HG02973 (cell line): ENCODE results near the gene GNAI1.
A peak's percentile ranks its signal among the peaks of the same experiment; 100 is the strongest.

Experiments used
- ATAC-seq: cut with Tn5 transposase; IDR thresholded peaks from one replicate; pipeline ENCODE4 v1.9.1; 2021; ENCODE audit warnings: moderate library complexity; ENCODE audit not compliant: unreplicated experiment

GNAI1 gene

GRCh38 chr7:80131675-80132435 is 2.8 kb upstream of the GNAI1 start:
- no peak for ATAC-seq

DNA sequence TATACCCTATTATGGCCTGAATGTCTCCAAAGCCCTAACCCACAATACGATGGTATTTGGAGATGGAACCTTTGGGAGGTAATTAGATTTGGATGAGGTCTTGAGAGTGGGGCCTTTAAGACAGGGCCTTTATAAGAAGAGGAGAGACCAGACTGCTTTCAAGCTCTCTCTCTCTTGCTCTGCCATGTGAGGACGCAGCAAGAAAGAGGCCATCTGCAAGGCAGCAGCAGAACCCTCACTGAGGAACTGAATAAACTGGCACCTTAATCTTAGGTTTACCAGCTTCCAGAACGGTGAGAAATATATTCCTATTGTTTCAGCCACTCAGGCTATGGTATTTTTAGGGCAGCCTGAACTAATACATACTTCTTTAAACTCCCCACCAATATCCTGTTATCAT is 2.0 kb upstream of the GNAI1 start:
- no peak for ATAC-seq

DNA sequence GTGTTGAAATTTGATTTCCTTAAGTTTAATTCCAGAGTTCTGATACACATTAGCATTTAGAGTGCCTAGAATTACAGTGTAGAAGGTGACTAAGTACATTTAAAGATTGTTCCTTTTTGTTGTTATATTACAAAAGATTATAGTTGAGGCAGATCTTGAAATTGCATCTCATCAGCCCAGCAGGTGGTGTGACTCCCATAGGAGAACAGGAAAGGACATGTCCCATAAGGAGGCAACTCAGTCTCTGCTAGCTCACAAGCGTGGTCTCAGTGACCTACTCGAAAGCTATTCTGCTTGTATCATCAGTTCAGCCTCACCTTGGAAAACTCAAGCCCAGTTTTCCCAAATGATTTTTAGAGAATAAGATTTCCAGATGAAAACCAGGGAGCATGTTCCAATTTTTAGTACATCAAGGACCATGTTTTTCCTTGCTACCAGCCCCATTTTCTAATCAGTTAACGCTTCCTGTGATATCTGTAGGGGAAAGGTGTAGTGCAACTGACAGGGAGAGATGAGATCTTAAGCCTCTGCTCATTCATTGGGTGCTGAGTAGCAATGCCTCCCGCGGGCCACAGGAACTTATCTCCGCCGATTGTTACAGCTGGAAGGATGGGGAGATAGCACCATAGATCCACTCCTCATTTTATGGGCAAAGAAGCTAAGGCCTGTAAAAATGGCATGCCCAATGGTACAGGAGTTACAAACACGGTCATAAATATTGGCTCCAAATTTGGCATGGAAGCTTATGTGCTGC is 1.1 kb upstream of the GNAI1 start:
- ATAC-seq = no peak

DNA sequence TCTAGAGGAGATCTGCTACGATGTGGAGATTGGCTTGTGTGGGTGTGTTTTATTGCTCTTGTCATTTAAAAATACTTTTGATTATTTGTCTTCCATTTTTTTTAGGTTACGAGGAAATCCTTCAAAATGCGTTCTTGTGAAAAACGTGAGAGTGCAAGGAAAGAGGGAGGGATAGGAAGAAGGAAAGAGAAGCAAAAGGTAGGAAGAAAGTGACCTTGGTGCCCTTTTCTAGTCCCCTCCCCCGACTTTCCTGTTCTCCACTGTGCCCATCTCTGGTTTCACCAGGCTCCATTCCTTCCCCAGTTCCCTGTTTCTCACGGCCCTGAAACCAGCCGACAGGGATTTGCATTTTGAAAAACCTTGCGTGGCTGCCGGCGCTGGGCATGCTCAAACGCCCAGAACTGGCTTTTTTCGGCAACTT is 506 bp upstream of the GNAI1 start:
- ATAC-seq = no peak

GRCh38 chr7:80135309-80136104 is 876 bp downstream of the GNAI1 start:
- ATAC-seq = no peak

DNA sequence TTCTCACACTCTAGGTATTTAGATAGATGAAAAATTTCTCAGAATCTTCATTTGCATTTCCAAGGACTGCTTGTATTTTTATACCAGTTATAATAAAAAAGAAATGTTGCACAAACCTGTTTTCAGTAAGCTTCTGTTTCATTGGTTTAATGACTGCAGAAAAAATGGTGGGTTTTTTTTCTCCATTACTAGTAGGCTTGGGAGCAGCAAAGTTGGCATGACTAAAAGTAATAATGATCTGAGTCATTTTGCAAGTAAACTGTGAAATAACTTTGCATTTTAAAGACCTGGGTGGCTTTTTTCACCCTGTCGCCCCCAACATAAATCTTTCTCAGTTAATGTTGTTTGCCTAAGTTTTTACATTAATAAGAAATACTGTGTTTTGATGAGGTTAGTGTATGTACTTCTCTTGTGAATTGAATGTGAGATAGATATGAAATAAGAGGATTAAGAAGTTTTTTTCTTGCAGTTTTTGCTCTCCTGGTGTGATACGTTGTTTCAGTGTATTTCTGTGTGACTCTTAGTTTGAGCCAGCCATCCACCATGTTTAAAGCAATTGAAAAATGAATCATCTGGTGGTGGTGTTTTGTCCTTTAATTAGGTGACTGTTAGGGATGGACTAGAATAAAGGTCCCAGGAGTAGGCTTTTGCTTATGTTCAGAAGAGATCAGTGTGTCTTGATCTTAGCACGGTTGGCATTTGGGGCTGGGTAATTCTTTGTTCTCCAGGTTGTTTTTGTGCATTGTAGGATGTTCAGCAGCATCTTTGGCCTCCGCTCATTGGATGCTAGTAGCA is 1.8 kb downstream of the GNAI1 start:
- peak; percentile 46 for ATAC-seq

DNA sequence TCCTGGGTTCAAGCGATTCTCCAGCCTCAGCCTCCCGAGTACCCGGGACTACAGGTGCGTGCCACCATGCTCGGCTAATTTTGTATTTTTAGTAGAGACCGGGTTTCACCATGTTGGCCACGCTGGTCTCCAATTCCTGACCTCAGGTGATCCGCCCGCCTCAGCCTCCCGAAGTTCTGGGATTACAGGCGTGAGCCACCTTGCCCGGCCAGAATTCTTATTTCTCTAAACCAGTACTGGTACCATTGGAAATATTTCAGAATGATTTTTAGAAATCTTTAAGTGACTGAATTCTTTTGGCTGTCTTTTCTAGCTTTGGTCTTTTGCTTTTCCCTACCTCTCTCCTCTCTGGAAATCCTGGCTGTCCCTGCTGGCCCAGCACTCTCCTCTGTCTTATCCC is 2.8 kb downstream of the GNAI1 start:
- ATAC-seq = no peak

- no peak for ATAC-seq
Observed at GRCh38 chr7:80139236-80139635, 4.6 kb downstream of the GNAI1 start.

- no peak for ATAC-seq
Observed at GRCh38 chr7:80140388-80140787, 5.8 kb downstream of the GNAI1 start.

DNA sequence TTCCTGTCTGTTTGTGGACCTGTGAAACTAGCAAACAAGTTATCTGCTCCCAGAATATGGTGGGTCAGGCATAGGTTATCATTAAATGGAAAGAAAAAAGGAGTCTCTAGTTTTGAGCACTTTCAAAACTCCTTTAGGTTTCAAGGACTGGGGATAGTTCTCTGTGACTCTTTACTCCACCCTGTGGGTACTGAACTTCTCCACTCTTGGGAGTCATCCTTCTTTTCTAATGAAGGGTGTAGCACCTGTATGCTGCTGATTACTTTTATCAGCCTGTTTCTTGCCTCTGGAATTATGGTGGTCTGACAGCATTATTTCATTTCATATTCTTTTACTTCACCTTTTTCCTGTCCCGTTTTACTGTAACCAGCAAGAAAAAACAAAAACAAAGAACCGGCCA is 6.7 kb downstream of the GNAI1 start:
- no peak for ATAC-seq

DNA sequence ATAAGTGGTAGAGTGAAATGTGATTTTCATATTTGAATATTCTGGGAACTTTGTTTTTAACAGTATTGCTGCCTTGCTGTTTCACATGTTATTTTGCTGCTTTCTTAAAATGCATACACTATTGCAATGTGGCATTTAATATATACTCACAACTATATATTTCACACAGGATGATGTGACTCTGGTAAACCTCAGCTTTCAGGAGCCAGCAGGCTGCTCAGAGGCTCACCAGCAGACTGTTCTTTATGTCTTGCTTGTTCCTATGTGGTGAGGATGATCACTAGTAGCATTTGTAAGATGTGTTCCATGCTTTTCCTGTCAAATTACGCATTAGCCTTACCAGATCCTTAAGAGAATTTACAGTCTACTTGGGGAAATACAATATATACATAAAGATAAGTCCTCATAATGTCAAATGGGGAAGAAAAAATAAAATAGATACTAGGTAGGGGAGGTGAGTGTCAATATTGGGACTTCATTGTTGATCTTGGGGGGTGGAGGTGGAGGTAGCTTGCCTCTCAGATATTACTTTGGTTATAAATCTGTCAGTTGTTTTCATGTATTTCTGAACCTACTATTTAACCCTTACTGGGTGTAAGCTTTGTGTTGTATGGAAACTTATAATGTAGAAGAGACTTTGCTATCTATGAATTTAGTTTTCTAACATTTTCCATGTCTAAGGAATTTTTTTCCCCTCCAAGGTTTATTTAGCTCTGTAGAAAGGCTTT is 8.4 kb downstream of the GNAI1 start:
- ATAC-seq = no peak

GRCh38 chr7:80145780-80146422 is 11.3 kb downstream of the GNAI1 start:
- no peak for ATAC-seq

- no peak for ATAC-seq
Observed at GRCh38 chr7:80146545-80147182, 12.0 kb downstream of the GNAI1 start.

GRCh38 chr7:80147543-80148391 is 13.1 kb downstream of the GNAI1 start:
- no peak for ATAC-seq

DNA sequence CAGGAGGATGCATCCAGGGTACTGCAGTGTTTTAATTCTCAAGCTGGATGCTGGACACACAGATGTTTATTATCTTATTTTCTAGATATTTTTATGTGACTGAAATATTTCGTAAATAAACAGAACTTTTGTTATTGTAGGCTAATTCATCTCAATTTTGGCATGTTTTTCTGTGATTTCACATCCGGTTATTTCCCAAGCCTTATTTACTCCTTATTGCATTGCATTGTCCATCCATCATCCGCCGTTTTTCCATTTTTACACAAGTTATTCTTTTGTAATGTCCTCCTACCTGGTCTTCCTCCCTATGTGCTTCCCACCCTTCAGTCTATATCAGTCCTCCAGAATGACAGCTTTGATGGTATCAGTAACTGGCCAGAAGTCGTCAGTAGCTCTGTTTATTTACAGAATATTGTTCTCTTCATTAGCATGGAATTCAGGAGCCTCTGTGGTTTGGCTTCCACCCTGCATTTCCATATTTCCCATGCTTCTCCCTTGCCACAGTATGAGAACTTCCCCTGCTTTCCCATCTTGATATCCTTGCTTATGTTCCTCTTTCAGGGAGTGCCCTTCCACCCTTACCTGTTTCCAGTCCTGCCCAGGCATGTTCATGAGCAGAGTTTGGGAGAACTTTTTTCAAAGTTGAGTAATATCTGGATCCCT is 16.1 kb downstream of the GNAI1 start:
- ATAC-seq = no peak

DNA sequence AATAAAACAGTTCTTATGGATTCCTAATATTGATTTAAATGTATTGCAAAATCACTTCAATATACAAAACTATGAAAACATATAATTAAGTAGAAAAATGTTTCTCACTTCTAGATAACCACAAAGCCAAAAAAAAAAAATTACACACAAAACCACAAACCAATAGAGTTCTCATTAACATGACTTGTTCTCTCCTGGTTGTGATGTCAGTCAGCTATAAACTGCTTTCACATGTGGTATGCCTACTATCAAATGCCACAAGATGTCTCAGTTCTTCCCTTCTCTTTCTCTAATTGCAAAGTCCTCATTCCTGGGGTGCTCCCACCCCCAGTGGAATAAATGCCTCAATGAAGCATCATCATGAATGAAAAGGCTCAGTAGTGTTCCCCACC is 16.6 kb downstream of the GNAI1 start:
- ATAC-seq = no peak

- ATAC-seq = no peak
Observed at GRCh38 chr7:80153446-80153845, 18.8 kb downstream of the GNAI1 start.
